ENCODE data around the gene FAM181A. TPM values are rescaled to one million over a fixed set of nuclear protein-coding genes. Genes with fewer than 3 reads are reported as not detected.

The FAM181A gene
- polyA plus RNA-seq, 1 donor from 2014 or later = 0.43 TPM

DNA sequence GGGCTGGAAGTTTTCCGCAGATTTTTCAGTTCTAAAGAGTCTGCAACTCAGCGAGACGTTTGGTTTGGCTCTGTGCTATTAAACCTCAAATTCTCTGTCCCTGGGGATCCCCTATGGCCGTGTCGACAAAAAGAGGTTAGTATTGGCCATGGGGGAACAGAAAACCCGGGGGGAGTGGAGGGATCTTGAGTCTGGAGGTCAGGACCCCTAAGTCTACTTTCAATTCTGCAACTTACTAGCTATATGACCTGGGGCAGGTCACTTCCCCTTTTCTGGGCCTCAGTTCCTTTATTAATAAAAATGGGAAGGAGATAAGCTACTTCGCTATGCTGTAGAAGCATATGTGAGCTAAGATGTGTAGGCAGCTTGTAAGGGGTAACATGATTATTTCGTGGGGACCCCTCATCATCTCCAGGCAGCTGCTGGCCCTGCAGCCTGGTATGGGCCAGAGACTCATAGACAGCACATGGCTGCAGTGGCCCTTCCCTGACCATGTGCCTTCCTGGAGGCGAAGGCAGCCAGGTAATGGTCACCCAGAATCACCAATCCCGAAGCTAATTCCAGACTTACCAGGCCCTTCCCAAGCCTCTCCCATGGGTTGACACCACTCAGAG, 40.6 kb downstream of the FAM181A start:
- no peaks in the 10 kb centered on the region for H3F3A ChIP-seq (ENCODE audit: insufficient read depth, low read length, poor library complexity, severe bottlenecking)
- TF ChIP-seq, protein P1, sequence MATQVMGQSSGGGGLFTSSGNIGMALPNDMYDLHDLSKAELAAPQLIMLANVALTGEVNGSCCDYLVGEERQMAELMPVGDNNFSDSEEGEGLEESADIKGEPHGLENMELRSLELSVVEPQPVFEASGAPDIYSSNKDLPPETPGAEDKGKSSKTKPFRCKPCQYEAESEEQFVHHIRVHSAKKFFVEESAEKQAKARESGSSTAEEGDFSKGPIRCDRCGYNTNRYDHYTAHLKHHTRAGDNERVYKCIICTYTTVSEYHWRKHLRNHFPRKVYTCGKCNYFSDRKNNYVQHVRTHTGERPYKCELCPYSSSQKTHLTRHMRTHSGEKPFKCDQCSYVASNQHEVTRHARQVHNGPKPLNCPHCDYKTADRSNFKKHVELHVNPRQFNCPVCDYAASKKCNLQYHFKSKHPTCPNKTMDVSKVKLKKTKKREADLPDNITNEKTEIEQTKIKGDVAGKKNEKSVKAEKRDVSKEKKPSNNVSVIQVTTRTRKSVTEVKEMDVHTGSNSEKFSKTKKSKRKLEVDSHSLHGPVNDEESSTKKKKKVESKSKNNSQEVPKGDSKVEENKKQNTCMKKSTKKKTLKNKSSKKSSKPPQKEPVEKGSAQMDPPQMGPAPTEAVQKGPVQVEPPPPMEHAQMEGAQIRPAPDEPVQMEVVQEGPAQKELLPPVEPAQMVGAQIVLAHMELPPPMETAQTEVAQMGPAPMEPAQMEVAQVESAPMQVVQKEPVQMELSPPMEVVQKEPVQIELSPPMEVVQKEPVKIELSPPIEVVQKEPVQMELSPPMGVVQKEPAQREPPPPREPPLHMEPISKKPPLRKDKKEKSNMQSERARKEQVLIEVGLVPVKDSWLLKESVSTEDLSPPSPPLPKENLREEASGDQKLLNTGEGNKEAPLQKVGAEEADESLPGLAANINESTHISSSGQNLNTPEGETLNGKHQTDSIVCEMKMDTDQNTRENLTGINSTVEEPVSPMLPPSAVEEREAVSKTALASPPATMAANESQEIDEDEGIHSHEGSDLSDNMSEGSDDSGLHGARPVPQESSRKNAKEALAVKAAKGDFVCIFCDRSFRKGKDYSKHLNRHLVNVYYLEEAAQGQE (IDR thresholded peaks at IDR 0.05; ENCODE audit: borderline replicate concordance) = no peak
- H3K36me3 ChIP-seq (ENCODE audit: insufficient read depth, low read length) = no peaks in the 10 kb centered on the region
- no peaks in the 10 kb centered on the region for H4K20me1 ChIP-seq (ENCODE audit: insufficient read depth)
- no peak overlapping the region for H3K9ac ChIP-seq (ENCODE audit: low read length)
- H3K27ac ChIP-seq (ENCODE audit: low read length) = no peak overlapping the region
- no peak overlapping the region for H2AFZ ChIP-seq (ENCODE audit: low read depth, low read length)
- H3K27me3 ChIP-seq (ENCODE audit: insufficient read depth, low read depth, low read length) = no peaks in the 10 kb centered on the region
- no peaks in the 10 kb centered on the region for H3K79me2 ChIP-seq (replicated peaks; ENCODE audit: insufficient read depth, low read length)
- no peak overlapping the region for H3K4me2 ChIP-seq (ENCODE audit: low read length)
- H3K9me2 ChIP-seq (ENCODE audit: insufficient read depth, low read length) = no peaks in the 10 kb centered on the region
- no peaks in the 10 kb centered on the region for H3K9me3 ChIP-seq (ENCODE audit: low read length)
- H3K4me3 ChIP-seq (ENCODE audit: low read length) = no peak overlapping the region

DNA sequence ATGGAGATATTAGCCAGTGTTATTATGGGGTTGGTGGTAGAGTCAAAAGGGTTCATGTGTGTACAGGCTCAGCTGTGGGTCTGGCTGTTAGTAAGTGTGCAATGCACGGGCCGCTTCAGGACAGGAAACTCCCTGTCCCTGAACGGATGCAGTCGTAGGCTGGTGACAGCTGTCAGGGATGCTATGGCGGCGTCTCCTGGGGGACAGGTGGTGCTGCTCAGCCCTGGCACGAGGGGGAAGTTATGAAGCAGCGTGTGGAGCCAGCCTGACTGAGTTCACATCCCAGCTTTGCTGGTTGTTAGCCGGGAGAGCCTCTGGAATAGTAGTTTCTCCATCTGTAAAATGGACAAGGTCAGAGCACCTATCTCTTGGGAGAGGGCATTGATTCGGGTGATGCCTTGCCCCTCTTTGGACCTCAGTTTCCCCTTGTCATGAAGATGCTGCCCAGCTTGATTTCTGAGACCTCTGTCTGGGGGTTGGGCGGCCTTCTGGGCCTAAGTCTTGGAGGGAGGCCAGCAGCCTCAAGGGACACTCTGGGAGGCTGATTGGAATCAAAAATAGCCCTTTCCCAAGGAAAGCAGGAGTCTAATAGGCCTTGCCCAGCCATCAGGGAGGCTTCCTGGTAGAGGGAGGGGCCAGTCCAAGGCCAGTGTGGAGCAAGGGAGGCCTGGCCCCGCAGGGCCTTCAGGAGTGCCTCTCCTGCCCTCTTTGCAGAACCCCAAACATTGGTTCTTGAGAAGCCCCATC, 42.1 kb downstream of the FAM181A start:
- Histone ChIP-seq H3K36me3 (ENCODE audit: insufficient read depth, low read length) (no peaks in the 10 kb centered on the region), H3K27ac (ENCODE audit: low read length) (no peak overlapping the region), H4K20me1 (ENCODE audit: insufficient read depth) (no peaks in the 10 kb centered on the region), H3K79me2 (replicated peaks; ENCODE audit: insufficient read depth, low read length) (no peaks in the 10 kb centered on the region), H3F3A (ENCODE audit: insufficient read depth, low read length, poor library complexity, severe bottlenecking) (no peaks in the 10 kb centered on the region), H3K9me3 (ENCODE audit: low read length) (no peaks in the 10 kb centered on the region), H3K4me2 (ENCODE audit: low read length) (no peak overlapping the region), H3K9me2 (ENCODE audit: insufficient read depth, low read length) (no peaks in the 10 kb centered on the region), H3K27me3 (ENCODE audit: insufficient read depth, low read depth, low read length) (no peaks in the 10 kb centered on the region), H3K4me3 (ENCODE audit: low read length) (no peak overlapping the region), H3K9ac (ENCODE audit: low read length) (no peak overlapping the region), H2AFZ (ENCODE audit: low read depth, low read length) (no peak overlapping the region)
- TF ChIP-seq, protein P2, sequence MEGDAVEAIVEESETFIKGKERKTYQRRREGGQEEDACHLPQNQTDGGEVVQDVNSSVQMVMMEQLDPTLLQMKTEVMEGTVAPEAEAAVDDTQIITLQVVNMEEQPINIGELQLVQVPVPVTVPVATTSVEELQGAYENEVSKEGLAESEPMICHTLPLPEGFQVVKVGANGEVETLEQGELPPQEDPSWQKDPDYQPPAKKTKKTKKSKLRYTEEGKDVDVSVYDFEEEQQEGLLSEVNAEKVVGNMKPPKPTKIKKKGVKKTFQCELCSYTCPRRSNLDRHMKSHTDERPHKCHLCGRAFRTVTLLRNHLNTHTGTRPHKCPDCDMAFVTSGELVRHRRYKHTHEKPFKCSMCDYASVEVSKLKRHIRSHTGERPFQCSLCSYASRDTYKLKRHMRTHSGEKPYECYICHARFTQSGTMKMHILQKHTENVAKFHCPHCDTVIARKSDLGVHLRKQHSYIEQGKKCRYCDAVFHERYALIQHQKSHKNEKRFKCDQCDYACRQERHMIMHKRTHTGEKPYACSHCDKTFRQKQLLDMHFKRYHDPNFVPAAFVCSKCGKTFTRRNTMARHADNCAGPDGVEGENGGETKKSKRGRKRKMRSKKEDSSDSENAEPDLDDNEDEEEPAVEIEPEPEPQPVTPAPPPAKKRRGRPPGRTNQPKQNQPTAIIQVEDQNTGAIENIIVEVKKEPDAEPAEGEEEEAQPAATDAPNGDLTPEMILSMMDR (IDR thresholded peaks at IDR 0.05; ENCODE audit: poor library complexity, severe bottlenecking) = no peak
- TF ChIP-seq RAD21 (conservative IDR thresholded peaks at IDR 0.05) (no peak), TAF1 (IDR thresholded peaks at IDR 0.05; ENCODE audit: low read depth) (no peak), SMC3 (conservative IDR thresholded peaks at IDR 0.05; ENCODE audit: poor library complexity) (no peak), POLR2AphosphoS5 (IDR thresholded peaks at IDR 0.05) (no peak), EZH2 (IDR thresholded peaks at IDR 0.05; ENCODE audit: borderline replicate concordance, insufficient read depth, low read length, poor library complexity, severe bottlenecking) (no peak), MXI1 (conservative IDR thresholded peaks at IDR 0.05; ENCODE audit: poor library complexity, severe bottlenecking) (no peak), EP300 (conservative IDR thresholded peaks at IDR 0.05; ENCODE audit: poor library complexity, severe bottlenecking) (no peak)
- TF ChIP-seq, protein P1 (IDR thresholded peaks at IDR 0.05; ENCODE audit: borderline replicate concordance) = no peak
